CD14-positive monocyte (primary cell): ENCODE data around the gene FAM13C. TPM values are rescaled to one million over a fixed set of nuclear protein-coding genes. Genes with fewer than 3 reads are reported as not detected.

ENCODE experiments used
- DNase-seq, 3 donors: peaks; one replicate each; pipeline ENCODE4 v3.0.0-alpha.2; 2011 to 2022
- H2AFZ ChIP-seq: 2 replicates; pipeline ENCODE4 v1.6.0; 2012; ENCODE audit warnings: mild to moderate bottlenecking, low read depth, low read length, inconsistent platforms; ENCODE audit not compliant: insufficient read depth, poor library complexity, severe bottlenecking
- H3K27ac ChIP-seq, 2 donors: 1 replicate in 1 of 2; 2 replicates in 1 of 2; pipeline ENCODE4 v1.5.1; 2012 to 2013; ENCODE audit warnings: low read length in 2 of 2, control low read depth in 1 of 2, inconsistent platforms in 1 of 2, low read depth in 1 of 2, mild to moderate bottlenecking in 1 of 2
- H3K27me3 ChIP-seq, 2 donors: one replicate each; pipeline versions ENCODE4 v1.6.0 to v1.6.1; 2011 to 2013; ENCODE audit warnings: low read length in 2 of 2; ENCODE audit not compliant: control insufficient read depth in 2 of 2, insufficient read depth in 2 of 2
- H3K36me3 ChIP-seq, 2 donors: replicated peaks in 1 of 2; 1 replicate in 1 of 2; 2 replicates in 1 of 2; pipeline versions ENCODE4 v1.5.1 to v1.6.1; 2012 to 2013; ENCODE audit warnings: low read length in 2 of 2, control low read depth in 1 of 2, inconsistent platforms in 1 of 2, mild to moderate bottlenecking in 1 of 2; ENCODE audit not compliant: insufficient read depth in 2 of 2, control insufficient read depth in 1 of 2
- H3K4me1 ChIP-seq, 2 donors: 1 replicate in 1 of 2; 2 replicates in 1 of 2; pipeline versions ENCODE4 v1.5.1 to v1.6.1; 2012 to 2013; ENCODE audit warnings: low read length in 2 of 2, control low read depth in 1 of 2, inconsistent platforms in 1 of 2, mild to moderate bottlenecking in 1 of 2, moderate library complexity in 1 of 2; ENCODE audit not compliant: insufficient read depth in 2 of 2, control insufficient read depth in 1 of 2
- H3K4me2 ChIP-seq: replicated peaks from 2 replicates; pipeline ENCODE3; 2012; ENCODE audit warnings: low read length, moderate library complexity, mild to moderate bottlenecking; ENCODE audit not compliant: poor library complexity, severe bottlenecking; ENCODE audit errors: extremely low read depth
- H3K4me3 ChIP-seq, 3 experiments: fragments of 200-600 bp in 1 of 3; sonication (generic) in 1 of 3; replicated peaks in 1 of 3; 1 replicate in 2 of 3; 2 replicates in 1 of 3; pipeline ENCODE4 v1.5.1; 2011 to 2013; ENCODE audit warnings: low read length in 3 of 3, mild to moderate bottlenecking in 3 of 3, control low read depth in 2 of 3, low read depth in 2 of 3, inconsistent platforms in 1 of 3, moderate library complexity in 1 of 3
- H3K79me2 ChIP-seq: 2 replicates; pipeline ENCODE4 v1.6.0; 2012; ENCODE audit warnings: mild to moderate bottlenecking, control low read depth, inconsistent platforms, low read length, moderate library complexity; ENCODE audit not compliant: insufficient read depth
- H3K9ac ChIP-seq: 2 replicates; pipeline ENCODE4 v1.6.0; 2017; ENCODE audit warnings: low read length, mild to moderate bottlenecking; ENCODE audit not compliant: insufficient read depth, poor library complexity, severe bottlenecking
- H3K9me3 ChIP-seq, 2 donors: replicated peaks in 1 of 2; 1 replicate in 1 of 2; 2 replicates in 1 of 2; pipeline versions ENCODE4 v1.5.1 to v1.6.1; 2012 to 2013; ENCODE audit warnings: low read length in 2 of 2, control low read depth in 1 of 2; ENCODE audit not compliant: control insufficient read depth in 1 of 2, insufficient read depth in 1 of 2
- H4K20me1 ChIP-seq: 2 replicates; pipeline ENCODE4 v1.6.0; 2012; ENCODE audit warnings: mild to moderate bottlenecking, low read length, control low read depth, moderate library complexity; ENCODE audit not compliant: insufficient read depth
- H3K27ac Mint-ChIP-seq, 7 donors: one replicate each; pipeline ENCODE4 v1.8.0; 2020; ENCODE audit warnings: mild to moderate bottlenecking in 7 of 7, mixed read lengths in 7 of 7, moderate library complexity in 6 of 7, inconsistent platforms in 2 of 7
- H3K27me3 Mint-ChIP-seq, 3 donors: one replicate each; pipeline ENCODE4 v1.8.0; 2021 to 2022; ENCODE audit warnings: low read depth in 3 of 3, mild to moderate bottlenecking in 3 of 3, mixed read lengths in 3 of 3, moderate library complexity in 3 of 3, inconsistent platforms in 1 of 3
- H3K36me3 Mint-ChIP-seq, 2 donors: one replicate each; pipeline ENCODE4 v1.8.0; 2020; ENCODE audit warnings: mixed read lengths in 2 of 2, inconsistent platforms in 1 of 2, mild to moderate bottlenecking in 1 of 2
- H3K4me1 Mint-ChIP-seq: one replicate; pipeline ENCODE4 v1.8.0; 2020; ENCODE audit warnings: mild to moderate bottlenecking, mixed read lengths
- H3K4me3 Mint-ChIP-seq, 2 donors: one replicate each; pipeline ENCODE4 v1.8.0; 2020; ENCODE audit warnings: mild to moderate bottlenecking in 2 of 2, mixed read lengths in 2 of 2, moderate library complexity in 1 of 2
- H3K9me3 Mint-ChIP-seq, 7 donors: one replicate each; pipeline ENCODE4 v1.8.0; 2020 to 2022; ENCODE audit warnings: mixed read lengths in 7 of 7, mild to moderate bottlenecking in 6 of 7, moderate library complexity in 6 of 7, inconsistent platforms in 2 of 7
- WGBS: methylation state at CpG from one replicate; pipeline ENCODE4 v1.1.5; 2013; ENCODE audit warnings: missing lambda C conversion rate; ENCODE audit not compliant: insufficient coverage; 5-methylcytosine and 5-hydroxymethylcytosine counted together
- intact Hi-C, 2 donors: fragments of 100-400 bp; cut with micrococcal nuclease; formaldehyde crosslinking; loops; one replicate each; pipeline versions ENCODE4 v1.15.0 to v1.15.1; 2023
- polyA plus RNA-seq, 3 donors: library from polyadenylated mRNA; depleted of rRNA in 1 of 3; unstranded in 2 of 3; stranded (reverse) in 1 of 3; fragments of 300-500 nt in 2 of 3; fragments of >200 nt in 1 of 3; fragmentation: Illumina TruSeq in 2 of 3; gene quantifications; 1 replicate in 2 of 3; 2 replicates in 1 of 3; pipeline ENCODE4 v1.2.3, GENCODE V29; 2012 to 2021
- TF ChIP-seq, protein P1 (sequence below): fragments of 200-600 bp; IDR thresholded peaks from one replicate; pipeline ENCODE4 v1.8.0; 2022; ENCODE audit warnings: antibody characterized with exemption, mild to moderate bottlenecking

The FAM13C gene
- polyA plus RNA-seq, 3 donors = not detected

DNA sequence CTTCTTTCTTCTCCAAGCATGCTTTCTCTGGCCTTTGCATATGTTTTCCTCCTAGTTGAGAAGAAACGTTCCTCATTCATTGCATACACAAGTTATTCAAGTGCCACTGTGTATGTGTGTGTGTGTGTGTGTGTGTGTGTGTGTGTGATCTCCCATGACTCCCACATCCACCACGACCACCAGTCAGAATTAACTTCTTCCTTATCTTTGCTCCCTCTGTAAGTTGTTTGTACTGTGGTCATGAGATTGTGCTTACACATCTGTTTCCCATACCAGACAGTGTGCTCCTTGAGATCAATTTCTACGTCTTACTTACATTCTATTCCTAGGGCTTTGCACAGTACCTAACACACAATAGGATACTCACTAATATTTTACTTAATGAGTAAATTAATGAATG is 22.4 kb upstream of the FAM13C start:
- TF ChIP-seq, protein P1, sequence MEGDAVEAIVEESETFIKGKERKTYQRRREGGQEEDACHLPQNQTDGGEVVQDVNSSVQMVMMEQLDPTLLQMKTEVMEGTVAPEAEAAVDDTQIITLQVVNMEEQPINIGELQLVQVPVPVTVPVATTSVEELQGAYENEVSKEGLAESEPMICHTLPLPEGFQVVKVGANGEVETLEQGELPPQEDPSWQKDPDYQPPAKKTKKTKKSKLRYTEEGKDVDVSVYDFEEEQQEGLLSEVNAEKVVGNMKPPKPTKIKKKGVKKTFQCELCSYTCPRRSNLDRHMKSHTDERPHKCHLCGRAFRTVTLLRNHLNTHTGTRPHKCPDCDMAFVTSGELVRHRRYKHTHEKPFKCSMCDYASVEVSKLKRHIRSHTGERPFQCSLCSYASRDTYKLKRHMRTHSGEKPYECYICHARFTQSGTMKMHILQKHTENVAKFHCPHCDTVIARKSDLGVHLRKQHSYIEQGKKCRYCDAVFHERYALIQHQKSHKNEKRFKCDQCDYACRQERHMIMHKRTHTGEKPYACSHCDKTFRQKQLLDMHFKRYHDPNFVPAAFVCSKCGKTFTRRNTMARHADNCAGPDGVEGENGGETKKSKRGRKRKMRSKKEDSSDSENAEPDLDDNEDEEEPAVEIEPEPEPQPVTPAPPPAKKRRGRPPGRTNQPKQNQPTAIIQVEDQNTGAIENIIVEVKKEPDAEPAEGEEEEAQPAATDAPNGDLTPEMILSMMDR = no peak
- Histone ChIP-seq H3K27me3 (no peaks in the 10 kb centered on the region), H3K9me3 (no peaks in the 10 kb centered on the region), H4K20me1 (no peaks in the 10 kb centered on the region), H3K27ac (no peak overlapping the region), H3K79me2 (no peaks in the 10 kb centered on the region), H3K4me3 (no peak overlapping the region), H3K9ac (no peak overlapping the region), H3K4me1 (no peaks in the 10 kb centered on the region), H3K4me2 (no peak overlapping the region), H3K36me3 (no peaks in the 10 kb centered on the region), H2AFZ (no peak overlapping the region)
- Mint-ChIP-seq H3K36me3 (no peaks in the 10 kb centered on the region), H3K27me3 (no peaks in the 10 kb centered on the region), H3K27ac (no peak overlapping the region), H3K4me1 (no peaks in the 10 kb centered on the region), H3K4me3 (no peak overlapping the region), H3K9me3 (peaks cover 0 to 2% (median 0%) of the 10 kb centered on the region in 7 donors)
- WGBS = no CpG with 5 or more reads among the region's 3 CpGs
- DNase-seq = no peak
- intact Hi-C loops = no loop called here

DNA sequence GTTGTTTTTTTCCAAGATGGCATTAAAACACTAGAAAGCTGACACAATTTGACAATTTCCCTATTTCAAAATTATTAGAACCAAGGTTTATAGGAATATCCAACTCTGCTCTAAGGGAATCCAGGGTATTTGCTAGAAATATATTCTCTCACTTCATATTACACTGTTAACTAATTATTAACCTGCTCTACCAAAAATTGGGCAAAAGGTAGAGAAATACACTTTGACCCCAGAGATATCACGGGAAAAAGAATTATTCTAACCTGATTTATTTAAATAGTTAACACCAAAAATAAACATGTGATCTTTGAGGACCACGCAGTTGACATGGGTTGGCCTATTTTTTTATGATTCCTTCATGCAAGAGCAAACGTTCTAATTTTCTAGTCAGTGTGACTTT is 21.6 kb upstream of the FAM13C start:
- Histone ChIP-seq H3K79me2 (no peaks in the 10 kb centered on the region), H3K4me1 (no peaks in the 10 kb centered on the region), H3K27me3 (no peaks in the 10 kb centered on the region), H3K27ac (no peak overlapping the region), H3K4me2 (no peak overlapping the region), H3K36me3 (no peaks in the 10 kb centered on the region), H3K9me3 (no peaks in the 10 kb centered on the region), H3K9ac (no peak overlapping the region), H2AFZ (no peak overlapping the region), H4K20me1 (no peaks in the 10 kb centered on the region), H3K4me3 (no peak overlapping the region)
- WGBS = no CpG with 5 or more reads among the region's 3 CpGs
- intact Hi-C loops = no loop called here
- Mint-ChIP-seq H3K27ac (no peak overlapping the region), H3K36me3 (no peaks in the 10 kb centered on the region), H3K27me3 (no peaks in the 10 kb centered on the region), H3K4me3 (no peak overlapping the region), H3K9me3 (peaks cover 0 to 2% (median 0%) of the 10 kb centered on the region in 7 donors), H3K4me1 (no peaks in the 10 kb centered on the region)
- no peak for DNase-seq
- TF ChIP-seq, protein P1 = no peak
